NCI-H1092 treated with DMSO at 0.1 percent for 48 hours (cell line): ENCODE data around the gene CFAP20DC.
"Not testable (repeated sequence)": the region's sequence is repeated elsewhere in the genome, so short reads cannot be mapped to it uniquely, and the experiment has no call there.

Experiments
- DNase-seq: peaks from one replicate; lab custom pipeline; 2025; lab: John Stamatoyannopoulos, UW

CFAP20DC gene

GRCh38 chr3:58737644-58738043 lies 312.2 kb downstream of the CFAP20DC start:
- DNase-seq, result no peak

GRCh38 chr3:58731673-58732072 lies 318.2 kb downstream of the CFAP20DC start:
- DNase-seq, result no peak

GRCh38 chr3:58728723-58729122 lies 321.1 kb downstream of the CFAP20DC start:
- DNase-seq, result no peak

GRCh38 chr3:58725326-58725853 lies 324.4 kb downstream of the CFAP20DC start:
- DNase-seq, result no peak

GRCh38 chr3:58724336-58724735 lies 325.5 kb downstream of the CFAP20DC start:
- DNase-seq, result no peak

- DNase-seq, result no peak
Observed at GRCh38 chr3:58723173-58723572, 326.7 kb downstream of the CFAP20DC start.

GRCh38 chr3:58722561-58722960 lies 327.3 kb downstream of the CFAP20DC start:
- DNase-seq, result peak; percentile 39

GRCh38 chr3:58720526-58720925 lies 329.3 kb downstream of the CFAP20DC start:
- no peak for DNase-seq

- DNase-seq, result no peak
Observed at GRCh38 chr3:58719684-58720083, 330.1 kb downstream of the CFAP20DC start.

- DNase-seq, result no peak
Observed at GRCh38 chr3:58713715-58714401, 336.0 kb downstream of the CFAP20DC start.

- no peak for DNase-seq
Observed at GRCh38 chr3:58711871-58712270, 338.0 kb downstream of the CFAP20DC start.

- not testable (repeated sequence) for DNase-seq
Observed at GRCh38 chr3:58708983-58709382, 340.8 kb downstream of the CFAP20DC start.

- DNase-seq, result no peak
Observed at GRCh38 chr3:58708116-58708791, 341.6 kb downstream of the CFAP20DC start.

GRCh38 chr3:58707390-58707930 lies 342.4 kb downstream of the CFAP20DC start:
- no peak for DNase-seq

GRCh38 chr3:58706395-58707167 lies 343.2 kb downstream of the CFAP20DC start:
- DNase-seq, result no peak

- DNase-seq, result no peak
Observed at GRCh38 chr3:58704745-58705144, 345.1 kb downstream of the CFAP20DC start.

- DNase-seq, result not testable (repeated sequence)
Observed at GRCh38 chr3:58704304-58704703, 345.5 kb downstream of the CFAP20DC start.

- DNase-seq, result no peak
Observed at GRCh38 chr3:58698246-58698645, 351.6 kb downstream of the CFAP20DC start.

- no peak for DNase-seq
Observed at GRCh38 chr3:58697561-58697960, 352.3 kb downstream of the CFAP20DC start.

- DNase-seq, result not testable (repeated sequence)
Observed at GRCh38 chr3:58696813-58697212, 353.0 kb downstream of the CFAP20DC start.

- no peak for DNase-seq
Observed at GRCh38 chr3:58696093-58696492, 353.7 kb downstream of the CFAP20DC start.

- not testable (repeated sequence) for DNase-seq
Observed at GRCh38 chr3:58695284-58695683, 354.5 kb downstream of the CFAP20DC start.
